Measurements from ENCODE around the gene TRAF2.
A peak's percentile ranks its signal among the peaks of the same experiment; 100 is the strongest.

DNA sequence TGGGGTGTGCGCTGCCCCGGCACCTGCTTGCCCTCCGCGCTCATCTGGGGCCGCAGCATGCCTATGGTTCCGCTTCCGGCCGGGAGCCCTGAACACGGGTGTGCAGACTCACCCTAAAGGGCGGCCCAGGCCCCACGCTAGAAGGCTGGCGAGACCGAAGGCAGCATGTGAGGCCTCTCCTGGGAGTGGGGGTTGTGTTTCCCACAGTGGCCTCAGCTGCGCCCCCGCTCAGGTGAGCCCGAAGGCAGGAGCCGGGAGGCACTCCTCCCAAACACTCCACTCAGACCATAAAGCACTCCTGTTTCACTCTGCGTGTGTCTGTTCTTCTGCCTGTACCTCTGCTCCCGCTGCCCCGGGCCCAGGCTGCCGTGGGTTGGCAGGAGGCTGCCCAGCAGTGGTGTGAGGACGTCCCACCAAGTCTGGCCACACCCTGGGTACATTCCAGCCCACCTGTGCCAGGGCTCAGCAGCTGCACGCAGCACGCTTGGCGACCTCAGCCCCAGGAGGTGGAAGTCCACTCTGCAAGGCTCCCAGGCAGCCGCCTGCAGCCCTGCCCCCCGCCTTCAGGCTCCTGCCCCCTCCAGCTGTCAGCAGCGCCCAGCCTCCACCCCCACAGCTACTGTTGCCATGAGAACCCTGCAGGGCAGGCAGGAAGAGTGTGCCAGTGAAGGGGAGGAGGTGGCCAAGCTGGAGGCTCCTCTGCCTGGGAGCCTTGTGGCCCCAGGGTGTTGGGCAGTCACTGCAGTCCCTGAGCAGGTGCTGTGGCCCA lies 45.3 kb upstream of the TRAF2 start:
- TF ChIP-seq, protein P1, sequence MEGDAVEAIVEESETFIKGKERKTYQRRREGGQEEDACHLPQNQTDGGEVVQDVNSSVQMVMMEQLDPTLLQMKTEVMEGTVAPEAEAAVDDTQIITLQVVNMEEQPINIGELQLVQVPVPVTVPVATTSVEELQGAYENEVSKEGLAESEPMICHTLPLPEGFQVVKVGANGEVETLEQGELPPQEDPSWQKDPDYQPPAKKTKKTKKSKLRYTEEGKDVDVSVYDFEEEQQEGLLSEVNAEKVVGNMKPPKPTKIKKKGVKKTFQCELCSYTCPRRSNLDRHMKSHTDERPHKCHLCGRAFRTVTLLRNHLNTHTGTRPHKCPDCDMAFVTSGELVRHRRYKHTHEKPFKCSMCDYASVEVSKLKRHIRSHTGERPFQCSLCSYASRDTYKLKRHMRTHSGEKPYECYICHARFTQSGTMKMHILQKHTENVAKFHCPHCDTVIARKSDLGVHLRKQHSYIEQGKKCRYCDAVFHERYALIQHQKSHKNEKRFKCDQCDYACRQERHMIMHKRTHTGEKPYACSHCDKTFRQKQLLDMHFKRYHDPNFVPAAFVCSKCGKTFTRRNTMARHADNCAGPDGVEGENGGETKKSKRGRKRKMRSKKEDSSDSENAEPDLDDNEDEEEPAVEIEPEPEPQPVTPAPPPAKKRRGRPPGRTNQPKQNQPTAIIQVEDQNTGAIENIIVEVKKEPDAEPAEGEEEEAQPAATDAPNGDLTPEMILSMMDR (IDR thresholded peaks at IDR 0.05) = peak in 1 of 7 experiments; percentile 7
- peak in 2 of 3 donors; percentile 43 to 45 for TF ChIP-seq POLR2A (IDR thresholded peaks at IDR 0.05)
